ENCODE data around the gene CXCR4. TPM values are rescaled to one million over a fixed set of nuclear protein-coding genes. Genes with fewer than 3 reads are reported as not detected.

CXCR4 gene
- total RNA-seq, 1 experiment from 2014 or later = 1.1 TPM

DNA sequence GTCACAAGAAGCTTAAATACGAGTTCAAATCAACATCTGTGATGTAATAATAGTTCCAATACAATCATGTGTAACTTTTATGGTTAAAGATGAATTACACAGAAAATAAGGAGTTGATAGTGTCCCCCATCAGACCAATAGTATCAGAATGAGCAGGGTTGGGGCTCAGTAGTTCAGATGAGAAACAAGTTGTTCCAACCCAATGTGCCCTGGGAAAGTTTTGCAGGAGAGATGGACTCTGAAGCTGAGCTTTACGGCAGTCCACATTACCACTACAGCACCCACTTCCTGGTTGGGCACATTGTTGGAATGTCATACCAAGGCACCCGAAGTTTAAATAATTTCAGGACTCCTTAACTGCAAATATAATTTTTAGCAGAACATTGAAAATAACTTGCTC lies 12.1 kb upstream of the CXCR4 start:
- no peaks in the 10 kb centered on the region for H3K36me3 ChIP-seq (ENCODE audit: low read depth)
- BruUV-seq (replicated peaks) = no TSS peak
- H3K79me2 ChIP-seq (ENCODE audit: low read depth) = no peaks in the 10 kb centered on the region
- no peak overlapping the region for H2AFZ ChIP-seq
- H3F3A ChIP-seq (ENCODE audit: insufficient read depth, low read depth) = peaks cover 16% of the 10 kb centered on the region; the same call in 1 of the 2 replicates
- H3K9me3 ChIP-seq (ENCODE audit: insufficient read depth, low read depth) = no peaks in the 10 kb centered on the region
- no peaks in the 10 kb centered on the region for H3K9me2 ChIP-seq (ENCODE audit: insufficient read depth)
- no peaks in the 10 kb centered on the region for H4K20me1 ChIP-seq (ENCODE audit: insufficient read depth)
- H3K27me3 ChIP-seq (ENCODE audit: insufficient read depth, low read depth) = no peaks in the 10 kb centered on the region
- intact Hi-C loops (cut with micrococcal nuclease; ENCODE audit: unreplicated experiment) = no loop called here
- no peak for DNase-seq
- H3K4me3 ChIP-seq = no peak overlapping the region
- POLR2A ChIA-PET (ENCODE audit: unreplicated experiment) = no interaction called here
- H3K4me2 ChIP-seq = peak overlapping the region; percentile 46; the same call in 1 of the 2 replicates
- H3K27ac ChIP-seq = no peak overlapping the region
- no peak for TF ChIP-seq EZH2 (IDR thresholded peaks at IDR 0.05; ENCODE audit: low read depth)
- TF ChIP-seq, protein P1, sequence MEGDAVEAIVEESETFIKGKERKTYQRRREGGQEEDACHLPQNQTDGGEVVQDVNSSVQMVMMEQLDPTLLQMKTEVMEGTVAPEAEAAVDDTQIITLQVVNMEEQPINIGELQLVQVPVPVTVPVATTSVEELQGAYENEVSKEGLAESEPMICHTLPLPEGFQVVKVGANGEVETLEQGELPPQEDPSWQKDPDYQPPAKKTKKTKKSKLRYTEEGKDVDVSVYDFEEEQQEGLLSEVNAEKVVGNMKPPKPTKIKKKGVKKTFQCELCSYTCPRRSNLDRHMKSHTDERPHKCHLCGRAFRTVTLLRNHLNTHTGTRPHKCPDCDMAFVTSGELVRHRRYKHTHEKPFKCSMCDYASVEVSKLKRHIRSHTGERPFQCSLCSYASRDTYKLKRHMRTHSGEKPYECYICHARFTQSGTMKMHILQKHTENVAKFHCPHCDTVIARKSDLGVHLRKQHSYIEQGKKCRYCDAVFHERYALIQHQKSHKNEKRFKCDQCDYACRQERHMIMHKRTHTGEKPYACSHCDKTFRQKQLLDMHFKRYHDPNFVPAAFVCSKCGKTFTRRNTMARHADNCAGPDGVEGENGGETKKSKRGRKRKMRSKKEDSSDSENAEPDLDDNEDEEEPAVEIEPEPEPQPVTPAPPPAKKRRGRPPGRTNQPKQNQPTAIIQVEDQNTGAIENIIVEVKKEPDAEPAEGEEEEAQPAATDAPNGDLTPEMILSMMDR (conservative IDR thresholded peaks at IDR 0.05) = no peak
- CTCF ChIA-PET = no interaction called here
- H3K4me1 ChIP-seq (replicated peaks; ENCODE audit: insufficient read depth) = peaks cover 30% of the 10 kb centered on the region

DNA sequence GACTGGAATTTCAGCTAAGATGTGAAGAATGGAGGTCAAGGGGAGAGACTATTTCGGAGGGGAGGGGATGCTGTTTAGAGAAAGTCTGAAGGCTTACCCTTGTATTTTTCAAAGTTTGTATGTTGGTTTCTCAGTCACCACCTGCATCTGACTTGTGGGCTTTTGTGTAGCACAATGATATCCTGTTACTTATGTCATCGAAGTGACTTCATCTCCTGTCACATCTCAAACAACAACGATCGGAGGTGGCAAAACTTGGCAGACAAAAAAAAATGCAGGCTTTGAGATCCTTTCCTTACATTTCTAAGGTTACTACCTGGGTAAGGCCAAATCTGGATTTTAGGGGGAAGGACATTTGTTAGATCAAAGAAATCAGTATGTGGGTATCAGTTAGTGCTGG lies 11.7 kb upstream of the CXCR4 start:
- H3F3A ChIP-seq (ENCODE audit: insufficient read depth, low read depth) = peaks cover 16% of the 10 kb centered on the region; the same call in 1 of the 2 replicates
- DNase-seq = peak in 1 of 2 experiments; percentile 39
- no peaks in the 10 kb centered on the region for H4K20me1 ChIP-seq (ENCODE audit: insufficient read depth)
- no peaks in the 10 kb centered on the region for H3K79me2 ChIP-seq (ENCODE audit: low read depth)
- H3K36me3 ChIP-seq (ENCODE audit: low read depth) = no peaks in the 10 kb centered on the region
- H3K9me3 ChIP-seq (ENCODE audit: insufficient read depth, low read depth) = no peaks in the 10 kb centered on the region
- H3K27me3 ChIP-seq (ENCODE audit: insufficient read depth, low read depth) = no peaks in the 10 kb centered on the region
- H3K4me2 ChIP-seq = peak overlapping the region; percentile 46
- ChIA-PET POLR2A (ENCODE audit: unreplicated experiment) (no interaction called here), CTCF (no interaction called here)
- peaks cover 30% of the 10 kb centered on the region for H3K4me1 ChIP-seq (replicated peaks; ENCODE audit: insufficient read depth)
- no peak for TF ChIP-seq EZH2 (IDR thresholded peaks at IDR 0.05; ENCODE audit: low read depth)
- TF ChIP-seq, protein P1 (conservative IDR thresholded peaks at IDR 0.05) = no peak
- H3K4me3 ChIP-seq = no peak overlapping the region
- no TSS peak for BruUV-seq (replicated peaks)
- H2AFZ ChIP-seq = no peak overlapping the region
- peak overlapping the region; percentile 49; the same call in 1 of the 2 replicates for H3K27ac ChIP-seq
- H3K9me2 ChIP-seq (ENCODE audit: insufficient read depth) = no peaks in the 10 kb centered on the region
- intact Hi-C loops (cut with micrococcal nuclease; ENCODE audit: unreplicated experiment) = no loop called here

DNA sequence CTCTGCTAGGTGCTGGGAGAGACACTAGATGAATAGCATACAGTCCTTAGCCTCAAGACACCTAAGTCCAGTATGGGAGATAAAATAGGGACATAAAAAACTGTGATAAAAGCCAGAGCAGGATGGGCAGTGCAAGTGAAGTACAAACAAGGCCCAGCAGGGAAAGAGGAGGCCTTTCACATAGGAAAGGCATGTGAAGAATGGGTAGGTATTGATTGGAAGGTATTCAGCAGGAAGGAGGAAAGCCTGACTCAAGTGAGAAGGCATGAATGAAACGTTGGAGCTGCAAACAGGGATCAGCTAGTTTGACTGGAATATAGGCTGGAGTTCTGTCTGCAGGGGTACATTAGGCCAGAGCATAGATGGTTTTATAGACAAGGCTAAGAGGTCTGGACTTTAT lies 11.0 kb upstream of the CXCR4 start:
- Histone ChIP-seq H3K79me2 (ENCODE audit: low read depth) (no peaks in the 10 kb centered on the region), H3K27ac (peak overlapping the region; percentile 5; the same call in 1 of the 2 replicates), H4K20me1 (ENCODE audit: insufficient read depth) (no peaks in the 10 kb centered on the region), H3K4me1 (replicated peaks; ENCODE audit: insufficient read depth) (peaks cover 30% of the 10 kb centered on the region), H3F3A (ENCODE audit: insufficient read depth, low read depth) (peaks cover 16% of the 10 kb centered on the region; the same call in 1 of the 2 replicates), H3K4me3 (no peak overlapping the region), H3K9me3 (ENCODE audit: insufficient read depth, low read depth) (no peaks in the 10 kb centered on the region), H3K36me3 (ENCODE audit: low read depth) (no peaks in the 10 kb centered on the region), H2AFZ (no peak overlapping the region), H3K27me3 (ENCODE audit: insufficient read depth, low read depth) (no peaks in the 10 kb centered on the region), H3K4me2 (peak overlapping the region; percentile 46), H3K9me2 (ENCODE audit: insufficient read depth) (no peaks in the 10 kb centered on the region)
- no TSS peak for BruUV-seq (replicated peaks)
- intact Hi-C loops (cut with micrococcal nuclease; ENCODE audit: unreplicated experiment) = no loop called here
- CTCF ChIA-PET = no interaction called here
- no peak for TF ChIP-seq EZH2 (IDR thresholded peaks at IDR 0.05; ENCODE audit: low read depth)
- TF ChIP-seq, protein P1 (conservative IDR thresholded peaks at IDR 0.05) = no peak
- POLR2A ChIA-PET (ENCODE audit: unreplicated experiment) = interaction anchor here (0.7 kb wide), 1 partner anchor 598 kb away, joined by 4 read pairs; the partner anchor contains the start of genes R3HDM1 and ZRANB3
- peak in 1 of 2 experiments; percentile 70 for DNase-seq

All from PC-9 (cell line).